Stimulated activated memory B cell treated with anti-CD40 and anti-IgM and Interleukin-4, amounts not matched to agents 10 μg/mL and 1 μg/mL and 100 μg/mL, for 72 hours (primary cell): ENCODE data around the gene TMC6.
"Not testable (repeated sequence)": the region's sequence is repeated elsewhere in the genome, so short reads cannot be mapped to it uniquely, and the experiment has no call there.

Experiments
- ATAC-seq: fragments of 150-1000 bp; cut with Tn5 transposase; 2 replicates; pipeline ENCODE4 v1.10.0; 2021
- H3K27ac Mint-ChIP-seq: one replicate; pipeline ENCODE4 v1.8.0; 2022; ENCODE audit warnings: mild to moderate bottlenecking, mixed read lengths
- H3K27me3 Mint-ChIP-seq: one replicate; pipeline ENCODE4 v1.8.0; 2022; ENCODE audit warnings: mixed read lengths
- H3K36me3 Mint-ChIP-seq: one replicate; pipeline ENCODE4 v1.8.0; 2022; ENCODE audit warnings: mixed read lengths
- H3K4me1 Mint-ChIP-seq: one replicate; pipeline ENCODE4 v1.8.0; 2022; ENCODE audit warnings: mixed read lengths
- H3K4me3 Mint-ChIP-seq: one replicate; pipeline ENCODE4 v1.8.0; 2022; ENCODE audit warnings: mild to moderate bottlenecking, moderate library complexity, mixed read lengths
- H3K9me3 Mint-ChIP-seq: one replicate; pipeline ENCODE4 v1.8.0; 2022; ENCODE audit warnings: mixed read lengths

The TMC6 gene

GRCh38 chr17:78128551-78129350 is at the start of gene TMC6:
Gene TMC6 (minus strand): TSS chr17:78128755. CDS start chr17:78126832, 1,923 bp downstream.
- peak within 1 kb of the TSS; percentile 92 for H3K4me3 Mint-ChIP-seq
- no peaks in the 10 kb centered on the region for H3K27me3 Mint-ChIP-seq
- peak within 1 kb of the TSS; percentile 93 for H3K27ac Mint-ChIP-seq
- H3K4me1 Mint-ChIP-seq, result peaks cover 76% of the 10 kb centered on the region
- peaks cover 55% of the 10 kb centered on the region for H3K36me3 Mint-ChIP-seq
- no peaks in the 10 kb centered on the region for H3K9me3 Mint-ChIP-seq
- peak; percentile 44 for ATAC-seq

- H3K27me3 Mint-ChIP-seq, result no peaks in the 10 kb centered on the region
- H3K27ac Mint-ChIP-seq, result peak overlapping the region; percentile 98
- peaks cover 86% of the 10 kb centered on the region for H3K4me1 Mint-ChIP-seq
- peaks cover 60% of the 10 kb centered on the region for H3K36me3 Mint-ChIP-seq
- peak; percentile 69 for ATAC-seq
- no peaks in the 10 kb centered on the region for H3K9me3 Mint-ChIP-seq
- peak overlapping the region; percentile 27 for H3K4me3 Mint-ChIP-seq
These were observed 48.0 kb upstream of the TMC6 start for GRCh38 chr17:78176548-78177025.

GRCh38 chr17:78175643-78175981 is 47.1 kb upstream of the TMC6 start:
- Mint-ChIP-seq H3K4me1 (peaks cover 92% of the 10 kb centered on the region), H3K4me3 (peak overlapping the region; percentile 88), H3K9me3 (no peaks in the 10 kb centered on the region), H3K27ac (peak overlapping the region; percentile 98), H3K27me3 (no peaks in the 10 kb centered on the region), H3K36me3 (peaks cover 67% of the 10 kb centered on the region)
- no peak for ATAC-seq

GRCh38 chr17:78174870-78175642 is 46.5 kb upstream of the TMC6 start:
- Mint-ChIP-seq H3K36me3 (peaks cover 69% of the 10 kb centered on the region), H3K9me3 (no peaks in the 10 kb centered on the region), H3K4me3 (peak overlapping the region; percentile 88), H3K4me1 (peaks cover 92% of the 10 kb centered on the region), H3K27ac (peak overlapping the region; percentile 98), H3K27me3 (no peaks in the 10 kb centered on the region)
- no peak for ATAC-seq

- Mint-ChIP-seq H3K36me3 (peaks cover 74% of the 10 kb centered on the region), H3K27me3 (no peaks in the 10 kb centered on the region), H3K4me3 (peak overlapping the region; percentile 88), H3K9me3 (no peaks in the 10 kb centered on the region), H3K4me1 (peaks cover 91% of the 10 kb centered on the region), H3K27ac (peak overlapping the region; percentile 98)
- peak; percentile 3 for ATAC-seq
These were observed 45.9 kb upstream of the TMC6 start for GRCh38 chr17:78174346-78174869.

GRCh38 chr17:78173097-78173715 is 44.7 kb upstream of the TMC6 start:
- Mint-ChIP-seq H3K9me3 (no peaks in the 10 kb centered on the region), H3K4me1 (peaks cover 80% of the 10 kb centered on the region), H3K27me3 (no peaks in the 10 kb centered on the region), H3K4me3 (peak overlapping the region; percentile 88), H3K27ac (peak overlapping the region; percentile 98), H3K36me3 (peaks cover 73% of the 10 kb centered on the region)
- peak; percentile 22 for ATAC-seq

GRCh38 chr17:78172249-78173051 is 43.9 kb upstream of the TMC6 start:
- Mint-ChIP-seq H3K4me3 (peak overlapping the region; percentile 88), H3K4me1 (peaks cover 85% of the 10 kb centered on the region), H3K27ac (peak overlapping the region; percentile 98), H3K27me3 (no peaks in the 10 kb centered on the region), H3K9me3 (no peaks in the 10 kb centered on the region), H3K36me3 (peaks cover 73% of the 10 kb centered on the region)
- peak; percentile 31 for ATAC-seq

- Mint-ChIP-seq H3K4me3 (peak overlapping the region; percentile 88), H3K36me3 (peaks cover 73% of the 10 kb centered on the region), H3K27ac (peak overlapping the region; percentile 98), H3K4me1 (peaks cover 79% of the 10 kb centered on the region)
- H3K9me3 Mint-ChIP-seq, H3K27me3 Mint-ChIP-seq: not testable (repeated sequence)
- peak; percentile 1 for ATAC-seq
These were observed 43.2 kb upstream of the TMC6 start for GRCh38 chr17:78171591-78172248.

- peaks cover 72% of the 10 kb centered on the region for H3K4me1 Mint-ChIP-seq
- H3K4me3 Mint-ChIP-seq, result peak overlapping the region; percentile 88
- peaks cover 72% of the 10 kb centered on the region for H3K36me3 Mint-ChIP-seq
These were observed 42.4 kb upstream of the TMC6 start for GRCh38 chr17:78170692-78171590.

GRCh38 chr17:78168903-78169793 is 40.6 kb upstream of the TMC6 start:
- no peaks in the 10 kb centered on the region for H3K27me3 Mint-ChIP-seq
- peak; percentile 56 for ATAC-seq
- H3K4me3 Mint-ChIP-seq, result peak overlapping the region; percentile 88
- peak overlapping the region; percentile 98 for H3K27ac Mint-ChIP-seq
- peaks cover 71% of the 10 kb centered on the region for H3K4me1 Mint-ChIP-seq
- no peaks in the 10 kb centered on the region for H3K9me3 Mint-ChIP-seq
- peaks cover 54% of the 10 kb centered on the region for H3K36me3 Mint-ChIP-seq

More at GRCh38 chr17:78170692-78171590, 42.4 kb upstream of the TMC6 start:
- H3K27ac Mint-ChIP-seq, result peak overlapping the region; percentile 98
- H3K27me3 Mint-ChIP-seq, result no peaks in the 10 kb centered on the region
- H3K9me3 Mint-ChIP-seq, result no peaks in the 10 kb centered on the region
- peak; percentile 0 for ATAC-seq

- Mint-ChIP-seq H3K4me3 (peak within 1 kb of the TSS; percentile 92), H3K4me1 (peaks cover 66% of the 10 kb centered on the region), H3K9me3 (no peaks in the 10 kb centered on the region), H3K36me3 (peaks cover 47% of the 10 kb centered on the region), H3K27ac (peak within 1 kb of the TSS; percentile 98), H3K27me3 (no peaks in the 10 kb centered on the region)
- ATAC-seq, result peak; percentile 77
These were observed 39.8 kb upstream of the TMC6 start, which contains the start of gene SYNGR2 for GRCh38 chr17:78168242-78168902. Gene SYNGR2 (plus strand): TSS chr17:78168581. CDS start chr17:78168617, 36 bp downstream.

- Mint-ChIP-seq H3K27me3 (no peaks in the 10 kb centered on the region), H3K9me3 (no peaks in the 10 kb centered on the region), H3K4me1 (peaks cover 53% of the 10 kb centered on the region), H3K27ac (peak overlapping the region; percentile 98), H3K4me3 (no peak overlapping the region), H3K36me3 (peaks cover 27% of the 10 kb centered on the region)
- ATAC-seq, result no peak
These were observed 37.9 kb upstream of the TMC6 start for GRCh38 chr17:78166416-78166815.
